DND-41 (cell line): ENCODE data around the gene INPP4A.
A peak's percentile ranks its signal among the peaks of the same experiment; 100 is the strongest.

Experiments
- ATAC-seq: fragments of 200-7000 bp; cut with Tn5 transposase; 3 replicates; pipeline ENCODE4 v1.9.1; 2021; ENCODE audit warnings: low read depth; ENCODE audit not compliant: insufficient read depth
- DNase-seq: peaks from one replicate; pipeline ENCODE4 v3.0.0-alpha.2; 2020
- H2AFZ ChIP-seq: 2 replicates; pipeline ENCODE4 v1.6.0; 2012; ENCODE audit warnings: low read depth, low read length
- H3K27ac ChIP-seq: 2 replicates; pipeline ENCODE4 v1.5.1; 2012; ENCODE audit warnings: low read length, inconsistent platforms
- H3K27me3 ChIP-seq: fragments of 200-600 bp; sonication (generic); 2 replicates; pipeline ENCODE4 v1.6.0; 2012; ENCODE audit warnings: low read length, mild to moderate bottlenecking, inconsistent platforms; ENCODE audit not compliant: insufficient read depth, poor library complexity
- H3K36me3 ChIP-seq: 2 replicates; pipeline ENCODE4 v1.5.1; 2012; ENCODE audit warnings: low read length, inconsistent platforms; ENCODE audit not compliant: insufficient read depth
- H3K4me1 ChIP-seq: 2 replicates; pipeline ENCODE4 v1.5.1; 2012; ENCODE audit warnings: mild to moderate bottlenecking, low read length; ENCODE audit not compliant: insufficient read depth
- H3K4me2 ChIP-seq: 2 replicates; pipeline ENCODE4 v1.6.0; 2012; ENCODE audit warnings: mild to moderate bottlenecking, moderate library complexity, low read length, inconsistent platforms; ENCODE audit not compliant: insufficient read depth
- H3K4me3 ChIP-seq, 2 experiments: fragments of 200-600 bp in 1 of 2; shearing (Covaris generic) in 1 of 2; 2 replicates each; pipeline ENCODE4 v1.5.1; 2012 to 2016; ENCODE audit warnings: inconsistent platforms in 2 of 2, low read length in 2 of 2, mild to moderate bottlenecking in 2 of 2, low read depth in 1 of 2, moderate library complexity in 1 of 2
- H3K79me2 ChIP-seq: 2 replicates; pipeline ENCODE4 v1.6.0; 2012; ENCODE audit warnings: low read length, inconsistent platforms; ENCODE audit not compliant: insufficient read depth
- H3K9ac ChIP-seq: 2 replicates; pipeline ENCODE4 v1.6.0; 2012; ENCODE audit warnings: low read depth, mild to moderate bottlenecking, inconsistent platforms, low read length, moderate library complexity
- H3K9me3 ChIP-seq: 2 replicates; pipeline ENCODE4 v1.5.1; 2012; ENCODE audit warnings: low read length, moderate library complexity, mild to moderate bottlenecking, inconsistent platforms; ENCODE audit not compliant: insufficient read depth, severe bottlenecking
- H4K20me1 ChIP-seq: 2 replicates; pipeline ENCODE4 v1.6.0; 2012; ENCODE audit warnings: low read length; ENCODE audit not compliant: insufficient read depth
- EZH2 ChIP-seq: IDR thresholded peaks from 3 replicates; pipeline ENCODE4 v1.6.1; 2012; ENCODE audit warnings: borderline replicate concordance, low read depth, mild to moderate bottlenecking, moderate library complexity, low read length, inconsistent platforms; ENCODE audit not compliant: severe bottlenecking
- TF ChIP-seq, protein P1 (sequence below): IDR thresholded peaks from 2 replicates; pipeline ENCODE4 v1.5.1; 2012; ENCODE audit warnings: borderline replicate concordance, low read length, moderate library complexity, mild to moderate bottlenecking; ENCODE audit not compliant: poor library complexity, severe bottlenecking; ENCODE audit errors: extremely low read depth

Gene INPP4A

DNA sequence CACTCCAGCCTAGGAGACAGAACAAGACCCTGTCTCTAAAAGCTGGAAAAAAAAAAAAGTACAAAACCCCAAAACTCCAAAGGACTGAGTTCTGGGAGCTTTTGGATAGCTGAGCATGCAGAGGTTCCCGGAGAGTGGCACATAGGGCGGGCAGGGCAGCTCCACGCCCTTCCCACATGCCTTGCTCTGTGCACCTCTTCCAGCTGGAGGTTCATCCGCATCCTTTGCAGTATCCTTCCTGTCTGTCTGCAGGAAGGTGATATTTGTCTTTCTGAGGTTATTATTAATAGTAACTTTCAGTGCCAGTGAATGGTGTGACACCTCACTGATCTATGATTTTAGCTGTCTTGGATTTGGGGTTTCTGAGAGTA, 70.2 kb downstream of the INPP4A start:
- no peak for DNase-seq
- Histone ChIP-seq H3K4me3 (no peak overlapping the region), H3K27ac (no peak overlapping the region), H4K20me1 (peaks cover 46% of the 10 kb centered on the region), H3K79me2 (peaks cover 59% of the 10 kb centered on the region), H2AFZ (no peak overlapping the region), H3K27me3 (no peaks in the 10 kb centered on the region), H3K4me1 (peaks cover 4% of the 10 kb centered on the region), H3K36me3 (peaks cover 4% of the 10 kb centered on the region), H3K9me3 (no peaks in the 10 kb centered on the region), H3K4me2 (no peak overlapping the region), H3K9ac (no peak overlapping the region)
- TF ChIP-seq, protein P1, sequence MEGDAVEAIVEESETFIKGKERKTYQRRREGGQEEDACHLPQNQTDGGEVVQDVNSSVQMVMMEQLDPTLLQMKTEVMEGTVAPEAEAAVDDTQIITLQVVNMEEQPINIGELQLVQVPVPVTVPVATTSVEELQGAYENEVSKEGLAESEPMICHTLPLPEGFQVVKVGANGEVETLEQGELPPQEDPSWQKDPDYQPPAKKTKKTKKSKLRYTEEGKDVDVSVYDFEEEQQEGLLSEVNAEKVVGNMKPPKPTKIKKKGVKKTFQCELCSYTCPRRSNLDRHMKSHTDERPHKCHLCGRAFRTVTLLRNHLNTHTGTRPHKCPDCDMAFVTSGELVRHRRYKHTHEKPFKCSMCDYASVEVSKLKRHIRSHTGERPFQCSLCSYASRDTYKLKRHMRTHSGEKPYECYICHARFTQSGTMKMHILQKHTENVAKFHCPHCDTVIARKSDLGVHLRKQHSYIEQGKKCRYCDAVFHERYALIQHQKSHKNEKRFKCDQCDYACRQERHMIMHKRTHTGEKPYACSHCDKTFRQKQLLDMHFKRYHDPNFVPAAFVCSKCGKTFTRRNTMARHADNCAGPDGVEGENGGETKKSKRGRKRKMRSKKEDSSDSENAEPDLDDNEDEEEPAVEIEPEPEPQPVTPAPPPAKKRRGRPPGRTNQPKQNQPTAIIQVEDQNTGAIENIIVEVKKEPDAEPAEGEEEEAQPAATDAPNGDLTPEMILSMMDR: no peak
- TF ChIP-seq EZH2: no peak
- ATAC-seq: peak; percentile 30

- no peak overlapping the region for H2AFZ ChIP-seq
- peaks cover 43% of the 10 kb centered on the region for H4K20me1 ChIP-seq
- no peak overlapping the region for H3K4me2 ChIP-seq
- peaks cover 54% of the 10 kb centered on the region for H3K79me2 ChIP-seq
- no peaks in the 10 kb centered on the region for H3K9me3 ChIP-seq
- H3K27me3 ChIP-seq: no peaks in the 10 kb centered on the region
- ATAC-seq (peak; percentile 74), DNase-seq (peak; percentile 35)
- H3K9ac ChIP-seq: no peak overlapping the region
- peaks cover 8% of the 10 kb centered on the region for H3K36me3 ChIP-seq
- no peak overlapping the region for H3K27ac ChIP-seq
- peaks cover 4% of the 10 kb centered on the region for H3K4me1 ChIP-seq
- no peak overlapping the region for H3K4me3 ChIP-seq
- no peak for TF ChIP-seq EZH2
- TF ChIP-seq, protein P1: no peak
Measured at GRCh38 chr2:98515250-98515991, 70.8 kb downstream of the INPP4A start.

- Histone ChIP-seq H3K79me2 (peaks cover 46% of the 10 kb centered on the region), H3K27ac (0 out of 2 replicates have a peak overlapping the region, but pooled peaks have one; percentile 10), H3K4me3 (no peak overlapping the region), H3K4me2 (no peak overlapping the region), H3K9me3 (no peaks in the 10 kb centered on the region), H3K4me1 (peaks cover 4% of the 10 kb centered on the region), H3K9ac (no peak overlapping the region), H4K20me1 (peaks cover 38% of the 10 kb centered on the region), H3K27me3 (no peaks in the 10 kb centered on the region), H2AFZ (no peak overlapping the region), H3K36me3 (peaks cover 17% of the 10 kb centered on the region)
- TF ChIP-seq EZH2: no peak
- TF ChIP-seq, protein P1: no peak
- DNase-seq: no peak
- ATAC-seq: no peak
Measured at GRCh38 chr2:98516571-98516970, 71.9 kb downstream of the INPP4A start.

- no peak overlapping the region for H3K4me2 ChIP-seq
- TF ChIP-seq, protein P1: no peak
- no peak for TF ChIP-seq EZH2
Measured at GRCh38 chr2:98517636-98518035, 73.0 kb downstream of the INPP4A start.

More at GRCh38 chr2:98517636-98518035, 73.0 kb downstream of the INPP4A start:
- H3K79me2 ChIP-seq: peaks cover 42% of the 10 kb centered on the region
- no peaks in the 10 kb centered on the region for H3K27me3 ChIP-seq
- DNase-seq: no peak
- no peak overlapping the region for H3K4me3 ChIP-seq
- H3K9me3 ChIP-seq: no peaks in the 10 kb centered on the region
- no peak overlapping the region for H2AFZ ChIP-seq
- H3K36me3 ChIP-seq: peaks cover 18% of the 10 kb centered on the region
- H4K20me1 ChIP-seq: peaks cover 38% of the 10 kb centered on the region
- ATAC-seq: no peak
- no peak overlapping the region for H3K9ac ChIP-seq
- peaks cover 4% of the 10 kb centered on the region for H3K4me1 ChIP-seq
- H3K27ac ChIP-seq: no peak overlapping the region
